Endothelial cell of umbilical vein (primary cell): ENCODE measurements around the gene BMX. TPM values are rescaled to one million over a fixed set of nuclear protein-coding genes. Genes with fewer than 3 reads are reported as not detected.

ENCODE experiments used
- polyA plus RNA-seq, 4 experiments: library from polyadenylated mRNA; depleted of rRNA in 3 of 4; stranded (reverse) in 3 of 4; unstranded in 1 of 4; fragments of >200 nt; gene quantifications; 2 replicates each; pipeline versions ENCODE4 v1.2.1 to v1.2.3, GENCODE V29; 2011 to 2012; ENCODE audit warnings: missing spikeins in 1 of 4
- total RNA-seq: library from RNA; stranded (reverse); gene quantifications from 2 replicates; pipeline ENCODE4 v1.2.3, GENCODE V29; 2021

The BMX gene
- total and polyA plus RNA-seq, 2 donors (not counting 3 experiments of a cell fraction or from before 2014, with no cell fraction given) = 49.8 to 105 TPM

Other genes with a start within 250 kb of the BMX start
- 5.6 and 7.6 TPM in 2 replicates for gene ASB9, start 230.7 kb upstream of the BMX start, total RNA-seq
- gene ASB9, start 230.7 kb upstream of the BMX start, polyA plus RNA-seq = 6.5 and 6.8 TPM in 2 replicates
- 0.15 TPM in 1 of 2 replicates, not detected in the other for gene ASB11, start 185.2 kb upstream of the BMX start, total RNA-seq
- gene ASB11, start 185.2 kb upstream of the BMX start, polyA plus RNA-seq = 0.06 TPM in 1 of 2 replicates, not detected in the other
- 12.1 TPM in 2 replicates for gene PIGA, start 165.3 kb upstream of the BMX start, total RNA-seq
- 3.5 and 4.0 TPM in 2 replicates for gene PIGA, start 165.3 kb upstream of the BMX start, polyA plus RNA-seq
- 0.64 and 0.67 TPM in 2 replicates for gene VEGFD, start 116.4 kb upstream of the BMX start, total RNA-seq
- gene VEGFD, start 116.4 kb upstream of the BMX start, polyA plus RNA-seq = 0.40 and 0.45 TPM in 2 replicates
- gene PIR, start 7.5 kb upstream of the BMX start, total RNA-seq = 92.1 and 108 TPM in 2 replicates
- 58.4 and 89.0 TPM in 2 replicates for gene PIR, start 7.5 kb upstream of the BMX start, polyA plus RNA-seq
- not detected in 2 replicates for gene ACE2, start 100.2 kb downstream of the BMX start, total RNA-seq
- not detected in 2 replicates for gene ACE2, start 100.2 kb downstream of the BMX start, polyA plus RNA-seq
- not detected in 2 replicates for gene CLTRN, start 164.0 kb downstream of the BMX start, total RNA-seq
- 0.04 TPM in 1 of 2 replicates, not detected in the other for gene CLTRN, start 164.0 kb downstream of the BMX start, polyA plus RNA-seq
- gene CA5B, start 237.5 kb downstream of the BMX start, total RNA-seq = 5.0 and 5.6 TPM in 2 replicates
- 1.8 and 2.3 TPM in 2 replicates for gene CA5B, start 237.5 kb downstream of the BMX start, polyA plus RNA-seq